CD4-positive, alpha-beta T cell treated with Interleukin-17A for 4 hours (primary cell): ENCODE results near the gene ZNF630.
"Not testable (repeated sequence)": the region's sequence is repeated elsewhere in the genome, so short reads cannot be mapped to it uniquely, and the experiment has no call there.

Source experiments
- DNase-seq: peaks from one replicate; pipeline ENCODE4 v3.0.0-alpha.2; 2020; ENCODE audit warnings: mixed read lengths

ZNF630 gene

GRCh38 chrX:48071064-48071985, at the start of gene ZNF630:
Gene ZNF630 (minus strand): TSS chrX:48071640. CDS start chrX:48066886, 4,754 bp downstream.
- peak; percentile 78 for DNase-seq

GRCh38 chrX:48107717-48108116, 36.3 kb upstream of the ZNF630 start:
- DNase-seq = no peak

GRCh38 chrX:48102874-48103374, 31.5 kb upstream of the ZNF630 start:
- DNase-seq = no peak

GRCh38 chrX:48101443-48101842, 30.0 kb upstream of the ZNF630 start:
- DNase-seq = no peak

- DNase-seq = not testable (repeated sequence)
Measured at GRCh38 chrX:48092558-48092957, 21.1 kb upstream of the ZNF630 start.

- no peak for DNase-seq
Measured at GRCh38 chrX:48090123-48090522, 18.7 kb upstream of the ZNF630 start.

- DNase-seq = no peak
Measured at GRCh38 chrX:48086082-48086481, 14.6 kb upstream of the ZNF630 start.

- DNase-seq = no peak
Measured at GRCh38 chrX:48083706-48084105, 12.3 kb upstream of the ZNF630 start.

GRCh38 chrX:48083212-48083611, 11.8 kb upstream of the ZNF630 start:
- DNase-seq = peak; percentile 57

GRCh38 chrX:48076343-48076742, 4.9 kb upstream of the ZNF630 start:
- DNase-seq = no peak

- DNase-seq = no peak
Measured at GRCh38 chrX:48071986-48072605, 656 bp upstream of the ZNF630 start.

- no peak for DNase-seq
Measured at GRCh38 chrX:48068096-48068887, 3.1 kb downstream of the ZNF630 start.

GRCh38 chrX:48064261-48064660, 7.2 kb downstream of the ZNF630 start:
- no peak for DNase-seq

GRCh38 chrX:48059296-48059639, 12.2 kb downstream of the ZNF630 start:
- DNase-seq = no peak

- DNase-seq = no peak
Measured at GRCh38 chrX:48058621-48059295, 12.7 kb downstream of the ZNF630 start.

GRCh38 chrX:48046846-48047245, 24.6 kb downstream of the ZNF630 start:
- no peak for DNase-seq

- no peak for DNase-seq
Measured at GRCh38 chrX:48045410-48046311, 25.8 kb downstream of the ZNF630 start.

GRCh38 chrX:48043056-48043455, 28.4 kb downstream of the ZNF630 start:
- DNase-seq = no peak

- DNase-seq = no peak
Measured at GRCh38 chrX:48035891-48036290, 35.5 kb downstream of the ZNF630 start.

- DNase-seq = not testable (repeated sequence)
Measured at GRCh38 chrX:48030641-48031173, 40.7 kb downstream of the ZNF630 start.

- DNase-seq = no peak
Measured at GRCh38 chrX:48030237-48030636, 41.2 kb downstream of the ZNF630 start.
